Measurements from ENCODE around the gene SMCR8. TPM values are rescaled to one million over a fixed set of nuclear protein-coding genes. Genes with fewer than 3 reads are reported as not detected.

Gene SMCR8
- total RNA-seq, 1 experiment from 2014 or later = 28.4 TPM

- H3K4me1 Mint-ChIP-seq (ENCODE audit: low read depth, unreplicated experiment) = no peaks in the 10 kb centered on the region
- Histone ChIP-seq H3K9me3 (no peaks in the 10 kb centered on the region), H3K4me3 (ENCODE audit: low read depth, low read length) (no peak overlapping the region), H3K36me3 (ENCODE audit: control insufficient read depth, insufficient read depth, low read length) (peaks cover 10% of the 10 kb centered on the region), H3K4me1 (no peaks in the 10 kb centered on the region), H3K27me3 (replicated peaks; ENCODE audit: control insufficient read depth, insufficient read depth, low read length) (no peaks in the 10 kb centered on the region)
- no peak for DNase-seq
- ChIA-PET CTCF (no interaction called here), POLR2A (no interaction called here)
- intact Hi-C loops (cut with micrococcal nuclease; ENCODE audit: unreplicated experiment) = no loop called here
- no peaks in the 10 kb centered on the region for H3K9me3 Mint-ChIP-seq (ENCODE audit: unreplicated experiment)
- no peak overlapping the region for H3K4me3 Mint-ChIP-seq (ENCODE audit: unreplicated experiment)
- peaks cover 78% of the 10 kb centered on the region for H3K36me3 Mint-ChIP-seq (ENCODE audit: insufficient read depth, unreplicated experiment)
- BruUV-seq (replicated peaks) = no TSS peak
- no peak for TF ChIP-seq CTCF (IDR thresholded peaks at IDR 0.05; ENCODE audit: insufficient read depth in 1 of 2, low read depth in 1 of 2, low read length in 1 of 2, severe bottlenecking in 1 of 2, unreplicated experiment in 1 of 2)
- H3K27me3 Mint-ChIP-seq (ENCODE audit: insufficient read depth, unreplicated experiment) = no peaks in the 10 kb centered on the region
- no peak overlapping the region for H3K27ac Mint-ChIP-seq (ENCODE audit: unreplicated experiment)
Observed at GRCh38 chr17:18278867-18279266, 36.2 kb upstream of the SMCR8 start.

DNA sequence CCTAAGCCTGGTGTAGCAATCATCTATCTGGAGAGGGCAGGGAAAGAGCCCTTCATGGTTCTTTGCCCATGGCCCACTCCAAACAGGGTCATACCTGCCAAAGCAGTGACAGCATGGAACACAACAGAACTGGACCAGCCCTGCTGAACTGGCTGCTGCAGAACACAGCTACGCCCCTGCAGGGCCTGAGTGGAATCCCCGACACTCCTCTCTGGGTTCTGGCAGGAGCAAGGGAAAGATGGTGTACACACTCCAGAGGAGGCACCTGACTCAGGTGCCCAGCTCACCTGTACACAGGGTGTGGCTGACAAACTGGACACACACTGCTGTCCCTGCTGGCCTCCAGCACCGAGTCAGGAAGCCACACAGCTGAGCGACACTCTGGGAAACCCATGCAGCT lies 34.8 kb upstream of the SMCR8 start:
- Histone ChIP-seq H3K4me3 (ENCODE audit: low read depth, low read length) (no peak overlapping the region), H3K27me3 (replicated peaks; ENCODE audit: control insufficient read depth, insufficient read depth, low read length) (no peaks in the 10 kb centered on the region), H3K9me3 (no peaks in the 10 kb centered on the region), H3K36me3 (ENCODE audit: control insufficient read depth, insufficient read depth, low read length) (peaks cover 9% of the 10 kb centered on the region), H3K4me1 (no peaks in the 10 kb centered on the region)
- Mint-ChIP-seq H3K27me3 (ENCODE audit: insufficient read depth, unreplicated experiment) (no peaks in the 10 kb centered on the region), H3K4me1 (ENCODE audit: low read depth, unreplicated experiment) (no peaks in the 10 kb centered on the region), H3K36me3 (ENCODE audit: insufficient read depth, unreplicated experiment) (peaks cover 77% of the 10 kb centered on the region), H3K9me3 (ENCODE audit: unreplicated experiment) (no peaks in the 10 kb centered on the region), H3K4me3 (ENCODE audit: unreplicated experiment) (no peak overlapping the region), H3K27ac (ENCODE audit: unreplicated experiment) (no peak overlapping the region)
- intact Hi-C loops (cut with micrococcal nuclease; ENCODE audit: unreplicated experiment) = no loop called here
- CTCF ChIA-PET = no interaction called here
- POLR2A ChIA-PET = no interaction called here
- BruUV-seq (replicated peaks) = no TSS peak
- DNase-seq = no peak
- TF ChIP-seq CTCF (IDR thresholded peaks at IDR 0.05; ENCODE audit: insufficient read depth in 1 of 2, low read depth in 1 of 2, low read length in 1 of 2, severe bottlenecking in 1 of 2, unreplicated experiment in 1 of 2) = no peak

GRCh38 chr17:18280766-18281371 lies 34.2 kb upstream of the SMCR8 start:
- Mint-ChIP-seq H3K36me3 (ENCODE audit: insufficient read depth, unreplicated experiment) (peaks cover 77% of the 10 kb centered on the region), H3K4me1 (ENCODE audit: low read depth, unreplicated experiment) (no peaks in the 10 kb centered on the region), H3K27me3 (ENCODE audit: insufficient read depth, unreplicated experiment) (no peaks in the 10 kb centered on the region), H3K4me3 (ENCODE audit: unreplicated experiment) (no peak overlapping the region), H3K9me3 (ENCODE audit: unreplicated experiment) (no peaks in the 10 kb centered on the region), H3K27ac (ENCODE audit: unreplicated experiment) (no peak overlapping the region)
- Histone ChIP-seq H3K27me3 (replicated peaks; ENCODE audit: control insufficient read depth, insufficient read depth, low read length) (no peaks in the 10 kb centered on the region), H3K9me3 (no peaks in the 10 kb centered on the region), H3K36me3 (ENCODE audit: control insufficient read depth, insufficient read depth, low read length) (peaks cover 10% of the 10 kb centered on the region), H3K4me1 (no peaks in the 10 kb centered on the region), H3K4me3 (ENCODE audit: low read depth, low read length) (no peak overlapping the region)
- DNase-seq = no peak
- ChIA-PET CTCF (no interaction called here), POLR2A (no interaction called here)
- no peak for TF ChIP-seq CTCF (IDR thresholded peaks at IDR 0.05; ENCODE audit: insufficient read depth in 1 of 2, low read depth in 1 of 2, low read length in 1 of 2, severe bottlenecking in 1 of 2, unreplicated experiment in 1 of 2)
- BruUV-seq (replicated peaks) = no TSS peak
- intact Hi-C loops (cut with micrococcal nuclease; ENCODE audit: unreplicated experiment) = no loop called here
